ENCODE results near the gene AKT2. TPM values are rescaled to one million over a fixed set of nuclear protein-coding genes. Genes with fewer than 3 reads are reported as not detected.

Gene AKT2
- total and polyA plus RNA-seq, 2 of the 8 experiments (the other 6 are each of a cell fraction or from before 2014, with no cell fraction given): 151 to 183 TPM

- TF ChIP-seq MAX (IDR thresholded peaks at IDR 0.05) (no peak), RAD21 (IDR thresholded peaks at IDR 0.05 in 1 of 2, conservative IDR thresholded peaks at IDR 0.05 in 1 of 2; ENCODE audit: low read depth in 2 of 2, low read length in 2 of 2) (no peak), CHD1 (IDR thresholded peaks at IDR 0.05; ENCODE audit: low read depth, low read length) (no peak), EGR1 (IDR thresholded peaks at IDR 0.05; ENCODE audit: borderline replicate concordance, low read depth, low read length) (no peak), ATF3 (IDR thresholded peaks at IDR 0.05; ENCODE audit: insufficient read depth, low read depth, low read length) (no peak), BRCA1 (IDR thresholded peaks at IDR 0.05; ENCODE audit: low read depth, low read length) (no peak)
Observed at GRCh38 chr19:40274585-40275544, 10.3 kb downstream of the AKT2 start (continued).

Data from H1 (cell line).